ENCODE data around the gene NAA16. TPM values are rescaled to one million over a fixed set of nuclear protein-coding genes. Genes with fewer than 3 reads are reported as not detected.
A peak's percentile ranks its signal among the peaks of the same experiment; 100 is the strongest.

Gene NAA16
- total and polyA plus RNA-seq, 2 experiments from 2014 or later = 10.7 to 16.2 TPM

GRCh38 chr13:41408746-41409145, 97.7 kb downstream of the NAA16 start:
- 69% methylated on average over 1 of the region's 1 CpG for WGBS (ENCODE audit: low lambda C conversion rate, missing lambda C conversion rate)
- Histone ChIP-seq H4K20me1 (ENCODE audit: insufficient read depth, poor library complexity, severe bottlenecking) (no peaks in the 10 kb centered on the region), H3K36me3 (replicated peaks; ENCODE audit: insufficient read depth, low read depth) (no peaks in the 10 kb centered on the region), H3K4me1 (ENCODE audit: insufficient read depth) (no peaks in the 10 kb centered on the region), H2AFZ (no peak overlapping the region), H3K27ac (no peak overlapping the region), H3K9me2 (replicated peaks; ENCODE audit: insufficient read depth) (no peaks in the 10 kb centered on the region), H3K4me3 (no peak overlapping the region), H3K27me3 (no peaks in the 10 kb centered on the region), H3K79me2 (no peaks in the 10 kb centered on the region), H3K9me3 (ENCODE audit: low read depth) (no peaks in the 10 kb centered on the region), H3K4me2 (no peak overlapping the region)
- TF ChIP-seq EZH2 (IDR thresholded peaks at IDR 0.05; ENCODE audit: borderline replicate concordance) (no peak), EZH2phosphoT487 (IDR thresholded peaks at IDR 0.05; ENCODE audit: low read depth, severe bottlenecking, unreplicated experiment) (no peak), CTCF (IDR thresholded peaks at IDR 0.05; ENCODE audit: poor library complexity) (no peak)
- DNase-seq (ENCODE audit: low spot score) = no peak

GRCh38 chr13:41409611-41410010, 98.5 kb downstream of the NAA16 start:
- H3K4me1 ChIP-seq (ENCODE audit: insufficient read depth) = no peaks in the 10 kb centered on the region
- no peak for TF ChIP-seq EZH2phosphoT487 (IDR thresholded peaks at IDR 0.05; ENCODE audit: low read depth, severe bottlenecking, unreplicated experiment)
- no peak for TF ChIP-seq EZH2 (IDR thresholded peaks at IDR 0.05; ENCODE audit: borderline replicate concordance)
- no peak for TF ChIP-seq CTCF (IDR thresholded peaks at IDR 0.05; ENCODE audit: poor library complexity)
- WGBS (ENCODE audit: low lambda C conversion rate, missing lambda C conversion rate) = 83% methylated on average over 2 of the region's 2 CpGs
- no peaks in the 10 kb centered on the region for H3K79me2 ChIP-seq
- H3K9me2 ChIP-seq (replicated peaks; ENCODE audit: insufficient read depth) = no peaks in the 10 kb centered on the region
- no peak overlapping the region for H3K4me2 ChIP-seq
- H3K9me3 ChIP-seq (ENCODE audit: low read depth) = no peaks in the 10 kb centered on the region
- no peaks in the 10 kb centered on the region for H3K27me3 ChIP-seq
- no peak for DNase-seq (ENCODE audit: low spot score)
- H2AFZ ChIP-seq = no peak overlapping the region
- H4K20me1 ChIP-seq (ENCODE audit: insufficient read depth, poor library complexity, severe bottlenecking) = no peaks in the 10 kb centered on the region
- H3K36me3 ChIP-seq (replicated peaks; ENCODE audit: insufficient read depth, low read depth) = no peaks in the 10 kb centered on the region
- H3K27ac ChIP-seq = no peak overlapping the region
- no peak overlapping the region for H3K4me3 ChIP-seq

- DNase-seq (ENCODE audit: low spot score) = no peak
- WGBS (ENCODE audit: low lambda C conversion rate, missing lambda C conversion rate) = 84% methylated on average over 5 of the region's 5 CpGs
- no peak for TF ChIP-seq EZH2phosphoT487 (IDR thresholded peaks at IDR 0.05; ENCODE audit: low read depth, severe bottlenecking, unreplicated experiment)
- Histone ChIP-seq H2AFZ (no peak overlapping the region), H3K36me3 (replicated peaks; ENCODE audit: insufficient read depth, low read depth) (no peaks in the 10 kb centered on the region), H3K4me3 (no peak overlapping the region), H3K4me1 (ENCODE audit: insufficient read depth) (no peaks in the 10 kb centered on the region), H3K9me3 (ENCODE audit: low read depth) (no peaks in the 10 kb centered on the region), H3K27ac (no peak overlapping the region), H3K27me3 (no peaks in the 10 kb centered on the region), H3K79me2 (no peaks in the 10 kb centered on the region), H3K9me2 (replicated peaks; ENCODE audit: insufficient read depth) (no peaks in the 10 kb centered on the region), H3K4me2 (no peak overlapping the region), H4K20me1 (ENCODE audit: insufficient read depth, poor library complexity, severe bottlenecking) (no peaks in the 10 kb centered on the region)
Measured at GRCh38 chr13:41411060-41411459, 100.0 kb downstream of the NAA16 start.

- Histone ChIP-seq H3K36me3 (replicated peaks; ENCODE audit: insufficient read depth, low read depth) (no peaks in the 10 kb centered on the region), H2AFZ (no peak overlapping the region), H3K79me2 (no peaks in the 10 kb centered on the region), H3K4me2 (no peak overlapping the region), H3K4me3 (no peak overlapping the region), H3K27me3 (no peaks in the 10 kb centered on the region), H3K4me1 (ENCODE audit: insufficient read depth) (no peaks in the 10 kb centered on the region), H3K9me3 (ENCODE audit: low read depth) (no peaks in the 10 kb centered on the region), H4K20me1 (ENCODE audit: insufficient read depth, poor library complexity, severe bottlenecking) (no peaks in the 10 kb centered on the region), H3K9me2 (replicated peaks; ENCODE audit: insufficient read depth) (no peaks in the 10 kb centered on the region), H3K27ac (no peak overlapping the region)
- 45% methylated on average over 5 of the region's 5 CpGs for WGBS (ENCODE audit: low lambda C conversion rate, missing lambda C conversion rate)
- peak; percentile 55 for DNase-seq (ENCODE audit: low spot score)
- TF ChIP-seq EZH2phosphoT487 (IDR thresholded peaks at IDR 0.05; ENCODE audit: low read depth, severe bottlenecking, unreplicated experiment) = no peak
- TF ChIP-seq CTCF (IDR thresholded peaks at IDR 0.05; ENCODE audit: poor library complexity) = peak; percentile 50
Measured at GRCh38 chr13:41411522-41411921, 100.5 kb downstream of the NAA16 start.
